Activated T-helper 17 cell treated with anti-CD3 and anti-CD28 coated beads, Interleukin-2, amount 50 U/mL, for 72 hours (primary cell): ENCODE measurements around the gene ALAS2. TPM values are rescaled to one million over a fixed set of nuclear protein-coding genes. Genes with fewer than 3 reads are reported as not detected.
"Not testable (repeated sequence)": the region's sequence is repeated elsewhere in the genome, so short reads cannot be mapped to it uniquely, and the experiment has no call there.

Experiments
- ATAC-seq: fragments of 150-1000 bp; cut with Tn5 transposase; replicated peaks from 2 replicates; pipeline ENCODE4 v1.10.0; 2021; ENCODE audit warnings: mild to moderate bottlenecking, moderate library complexity
- H3K27ac Mint-ChIP-seq: one replicate; pipeline ENCODE4 v1.8.0; 2022; ENCODE audit warnings: mixed read lengths
- H3K27me3 Mint-ChIP-seq: one replicate; pipeline ENCODE4 v1.8.0; 2022; ENCODE audit warnings: mixed read lengths
- H3K36me3 Mint-ChIP-seq: one replicate; pipeline ENCODE4 v1.8.0; 2022; ENCODE audit warnings: low read depth, mild to moderate bottlenecking, mixed read lengths
- H3K4me1 Mint-ChIP-seq: one replicate; pipeline ENCODE4 v1.8.0; 2022; ENCODE audit warnings: mixed read lengths
- H3K4me3 Mint-ChIP-seq: one replicate; pipeline ENCODE4 v1.8.0; 2022; ENCODE audit warnings: mild to moderate bottlenecking, mixed read lengths
- H3K9me3 Mint-ChIP-seq: one replicate; pipeline ENCODE4 v1.8.0; 2022; ENCODE audit warnings: mixed read lengths
- total RNA-seq, 2 donors: library from RNA; stranded (reverse); gene quantifications; one replicate each; pipeline ENCODE4 v1.2.3, GENCODE V29; 2022

ALAS2 gene
- not detected for total RNA-seq

GRCh38 chrX:55030271-55031205, at the start of gene ALAS2:
Gene ALAS2, minus strand, starts transcription at chrX:55030977. Its CDS starts 4,977 bp downstream, at chrX:55026000.
- no peaks in the 10 kb centered on the region for H3K36me3 Mint-ChIP-seq
- H3K4me1 Mint-ChIP-seq: no peaks in the 10 kb centered on the region
- H3K9me3 Mint-ChIP-seq: no peaks in the 10 kb centered on the region
- H3K4me3 Mint-ChIP-seq: no peak within 1 kb of the TSS
- no peak within 1 kb of the TSS for H3K27ac Mint-ChIP-seq
- no peak for ATAC-seq
- H3K27me3 Mint-ChIP-seq: no peaks in the 10 kb centered on the region

DNA sequence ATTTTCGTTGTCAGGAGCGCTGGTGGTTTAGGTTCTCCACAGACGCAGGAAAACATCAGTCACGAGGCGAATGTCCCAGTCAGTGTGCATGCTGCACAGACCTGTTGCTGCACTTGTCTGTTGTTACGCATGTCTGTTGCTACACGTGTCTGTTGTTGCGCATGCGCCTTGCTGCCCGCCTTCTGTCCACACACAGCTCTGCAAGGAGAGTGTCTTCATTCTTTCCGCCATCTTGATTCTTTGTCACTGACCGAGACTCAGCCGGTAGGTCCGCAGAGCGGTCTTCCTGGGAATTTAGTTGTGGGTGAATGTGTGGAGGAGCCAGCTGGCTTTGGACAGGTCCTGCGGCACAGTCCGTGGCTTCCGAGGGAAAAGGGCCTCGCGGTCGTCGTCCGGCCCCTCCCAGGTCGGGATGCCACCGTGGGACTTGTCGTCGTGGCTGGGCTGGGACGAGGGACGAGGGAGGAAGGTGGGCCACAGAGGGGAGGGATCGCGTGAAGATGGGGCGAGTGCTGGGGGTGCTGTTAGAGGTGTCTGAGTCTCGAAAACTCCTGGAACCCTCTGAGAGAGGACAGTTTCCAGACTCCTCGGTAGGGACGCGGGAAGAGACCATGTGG, 44.2 kb upstream of the ALAS2 start, which contains the start of gene PAGE2B:
TSS of gene PAGE2B (plus strand) at position 180 of the 617 bp plus-strand sequence. CDS start 1,012 bp downstream, outside the sequence.
- ATAC-seq: no peak
- no peak within 1 kb of the TSS for H3K27ac Mint-ChIP-seq
- no peaks in the 10 kb centered on the region for H3K4me1 Mint-ChIP-seq
- H3K4me3 Mint-ChIP-seq: no peak within 1 kb of the TSS
- H3K9me3 Mint-ChIP-seq: no peaks in the 10 kb centered on the region
- H3K27me3 Mint-ChIP-seq: no peaks in the 10 kb centered on the region
- H3K36me3 Mint-ChIP-seq: no peaks in the 10 kb centered on the region

DNA sequence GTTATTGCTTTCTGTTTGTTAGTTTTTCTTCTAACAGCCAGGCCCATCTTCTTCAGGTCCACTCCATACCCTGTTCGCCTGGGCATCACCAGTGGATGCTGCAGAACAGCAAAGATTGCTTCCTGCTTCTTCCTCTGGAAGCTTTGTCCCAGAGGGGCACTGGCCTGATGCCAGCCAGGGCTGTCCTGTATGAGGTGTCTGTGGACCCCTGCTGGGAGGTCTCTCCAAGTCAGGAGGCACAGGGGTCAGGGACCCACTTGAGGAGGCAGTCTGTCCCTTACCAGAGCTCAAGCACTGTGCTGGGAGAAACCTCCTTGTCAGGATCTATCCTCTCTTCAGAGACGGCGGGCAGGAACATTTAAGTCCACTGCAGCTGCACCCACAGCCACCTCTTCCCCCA, 41.5 kb upstream of the ALAS2 start:
- no peaks in the 10 kb centered on the region for H3K9me3 Mint-ChIP-seq
- ATAC-seq: no peak
- H3K36me3 Mint-ChIP-seq: no peaks in the 10 kb centered on the region
- no peak overlapping the region for H3K4me3 Mint-ChIP-seq
- H3K27ac Mint-ChIP-seq: no peak overlapping the region
- no peaks in the 10 kb centered on the region for H3K27me3 Mint-ChIP-seq
- H3K4me1 Mint-ChIP-seq: no peaks in the 10 kb centered on the region

GRCh38 chrX:55067180-55067579, 36.4 kb upstream of the ALAS2 start:
- not testable (repeated sequence) for H3K9me3 Mint-ChIP-seq, H3K4me3 Mint-ChIP-seq, ATAC-seq, H3K27me3 Mint-ChIP-seq, H3K27ac Mint-ChIP-seq, H3K4me1 Mint-ChIP-seq, H3K36me3 Mint-ChIP-seq

DNA sequence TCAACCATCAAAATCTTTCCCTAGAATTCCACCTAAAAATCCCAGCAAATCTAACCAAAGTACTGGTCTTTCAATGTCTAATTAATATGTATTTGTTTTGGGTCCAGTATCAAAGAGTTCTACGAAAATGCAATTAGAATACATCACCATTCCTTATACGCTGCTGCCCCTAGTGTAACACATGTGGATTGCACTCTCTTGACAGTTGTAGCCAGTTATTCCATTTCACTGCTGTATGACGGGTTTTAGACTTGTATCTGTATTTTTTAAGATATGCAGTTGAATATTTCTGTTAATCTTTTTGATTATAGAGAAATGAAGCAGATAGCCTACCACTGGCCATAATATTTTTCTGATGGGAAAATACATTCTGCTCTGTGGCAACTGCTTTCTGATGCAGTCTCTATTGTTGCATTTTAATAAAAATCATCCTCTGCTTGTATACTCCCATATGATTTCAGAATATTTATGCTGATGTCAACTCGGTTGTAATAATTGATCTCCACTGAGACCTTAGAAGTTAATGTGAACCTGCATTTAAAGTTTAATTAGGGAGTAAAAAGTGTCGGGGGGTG, 27.0 kb upstream of the ALAS2 start:
- ATAC-seq: peak; percentile 66
- H3K4me3 Mint-ChIP-seq: peak overlapping the region; percentile 82

GRCh38 chrX:55056820-55057674, 26.3 kb upstream of the ALAS2 start:
- Mint-ChIP-seq H3K36me3 (no peaks in the 10 kb centered on the region), H3K27ac (peak overlapping the region; percentile 90), H3K4me3 (peak overlapping the region; percentile 82), H3K4me1 (peaks cover 14% of the 10 kb centered on the region), H3K27me3 (no peaks in the 10 kb centered on the region), H3K9me3 (no peaks in the 10 kb centered on the region)
- ATAC-seq: peak; percentile 82

More for the DNA sequence above, 27.0 kb upstream of the ALAS2 start:
- Mint-ChIP-seq H3K4me1 (peaks cover 14% of the 10 kb centered on the region), H3K36me3 (no peaks in the 10 kb centered on the region), H3K27me3 (no peaks in the 10 kb centered on the region), H3K9me3 (no peaks in the 10 kb centered on the region), H3K27ac (peak overlapping the region; percentile 90)

- H3K9me3 Mint-ChIP-seq: not testable (repeated sequence)
Measured at GRCh38 chrX:55050599-55050998, 19.8 kb upstream of the ALAS2 start.

GRCh38 chrX:55041514-55041913, 10.7 kb upstream of the ALAS2 start:
- Mint-ChIP-seq H3K4me1 (no peaks in the 10 kb centered on the region), H3K4me3 (no peak overlapping the region), H3K36me3 (no peaks in the 10 kb centered on the region), H3K9me3 (no peaks in the 10 kb centered on the region), H3K27me3 (no peaks in the 10 kb centered on the region), H3K27ac (no peak overlapping the region)
- ATAC-seq: no peak

More at GRCh38 chrX:55050599-55050998, 19.8 kb upstream of the ALAS2 start:
- H3K36me3 Mint-ChIP-seq, ATAC-seq, H3K27ac Mint-ChIP-seq, H3K27me3 Mint-ChIP-seq, H3K4me1 Mint-ChIP-seq, H3K4me3 Mint-ChIP-seq: not testable (repeated sequence)

DNA sequence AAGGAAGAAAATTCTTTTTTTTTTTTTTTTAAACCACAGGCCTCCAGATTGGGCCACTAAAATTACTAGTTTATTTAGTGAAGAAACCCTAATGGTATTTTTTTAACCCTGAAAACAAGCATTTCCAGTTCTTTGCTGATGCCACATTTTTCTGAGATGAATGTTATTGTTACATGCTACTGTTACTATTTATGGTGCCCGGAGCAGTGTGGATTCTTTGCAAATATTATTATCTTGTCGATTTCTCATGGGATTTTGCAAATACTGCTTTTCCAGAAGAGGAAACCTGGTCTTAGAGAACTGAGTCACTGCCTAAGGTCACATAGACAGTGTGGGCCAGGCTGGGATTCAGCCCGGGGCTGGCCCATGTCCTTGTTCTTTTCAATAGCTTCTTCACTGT, 8.7 kb upstream of the ALAS2 start:
- ATAC-seq: no peak
- Mint-ChIP-seq H3K4me1 (no peaks in the 10 kb centered on the region), H3K27me3 (no peaks in the 10 kb centered on the region), H3K9me3 (no peaks in the 10 kb centered on the region), H3K27ac (no peak overlapping the region), H3K36me3 (no peaks in the 10 kb centered on the region), H3K4me3 (no peak overlapping the region)

GRCh38 chrX:55033429-55033828, 2.7 kb upstream of the ALAS2 start:
- Mint-ChIP-seq H3K27ac (no peak overlapping the region), H3K27me3 (no peaks in the 10 kb centered on the region), H3K4me3 (no peak overlapping the region), H3K36me3 (no peaks in the 10 kb centered on the region), H3K4me1 (no peaks in the 10 kb centered on the region), H3K9me3 (no peaks in the 10 kb centered on the region)
- no peak for ATAC-seq

DNA sequence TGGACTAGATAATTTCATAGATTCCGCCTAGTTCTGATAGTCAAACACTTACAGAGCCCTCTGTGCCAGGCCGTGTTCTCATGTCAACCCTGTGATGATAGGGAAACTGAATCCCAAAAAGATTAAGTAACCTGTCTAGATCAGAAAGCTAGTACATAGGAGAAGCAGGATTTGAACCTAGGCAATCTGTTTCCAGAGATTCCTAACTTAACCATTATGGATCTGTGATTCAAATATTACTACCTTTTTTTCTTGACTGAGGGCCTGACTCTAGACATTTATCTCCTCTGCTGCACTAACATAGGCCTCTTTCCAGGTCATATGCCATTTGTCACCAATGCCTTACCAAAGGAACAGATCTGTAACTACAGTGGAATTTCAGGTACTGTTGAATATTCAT, 1.5 kb downstream of the ALAS2 start:
- H3K36me3 Mint-ChIP-seq: no peaks in the 10 kb centered on the region
- no peak overlapping the region for H3K27ac Mint-ChIP-seq
- H3K9me3 Mint-ChIP-seq: no peaks in the 10 kb centered on the region
- H3K4me3 Mint-ChIP-seq: no peak overlapping the region
- no peak for ATAC-seq
- H3K27me3 Mint-ChIP-seq: no peaks in the 10 kb centered on the region
- H3K4me1 Mint-ChIP-seq: no peaks in the 10 kb centered on the region

- Mint-ChIP-seq H3K36me3 (no peaks in the 10 kb centered on the region), H3K27ac (no peak overlapping the region), H3K9me3 (no peaks in the 10 kb centered on the region), H3K4me1 (no peaks in the 10 kb centered on the region), H3K27me3 (no peaks in the 10 kb centered on the region), H3K4me3 (no peak overlapping the region)
- no peak for ATAC-seq
Measured at GRCh38 chrX:55028611-55029010, 2.2 kb downstream of the ALAS2 start.

- Mint-ChIP-seq H3K27me3 (no peaks in the 10 kb centered on the region), H3K9me3 (no peaks in the 10 kb centered on the region), H3K4me3 (no peak overlapping the region), H3K27ac (no peak overlapping the region), H3K4me1 (no peaks in the 10 kb centered on the region), H3K36me3 (no peaks in the 10 kb centered on the region)
- ATAC-seq: no peak
Measured at GRCh38 chrX:55028040-55028439, 2.7 kb downstream of the ALAS2 start.

GRCh38 chrX:55026840-55027239, 3.9 kb downstream of the ALAS2 start:
- H3K4me3 Mint-ChIP-seq: no peak overlapping the region
- no peaks in the 10 kb centered on the region for H3K27me3 Mint-ChIP-seq
- no peaks in the 10 kb centered on the region for H3K9me3 Mint-ChIP-seq
- no peak for ATAC-seq
- H3K27ac Mint-ChIP-seq: no peak overlapping the region
- no peaks in the 10 kb centered on the region for H3K4me1 Mint-ChIP-seq
- no peaks in the 10 kb centered on the region for H3K36me3 Mint-ChIP-seq
